Measurements from ENCODE around the gene MRS2. TPM values are rescaled to one million over a fixed set of nuclear protein-coding genes. Genes with fewer than 3 reads are reported as not detected.
"Not testable (repeated sequence)": the region's sequence is repeated elsewhere in the genome, so short reads cannot be mapped to it uniquely, and the experiment has no call there.

Gene MRS2
- total RNA-seq, 1 donor from 2014 or later: 21.3 TPM

DNA sequence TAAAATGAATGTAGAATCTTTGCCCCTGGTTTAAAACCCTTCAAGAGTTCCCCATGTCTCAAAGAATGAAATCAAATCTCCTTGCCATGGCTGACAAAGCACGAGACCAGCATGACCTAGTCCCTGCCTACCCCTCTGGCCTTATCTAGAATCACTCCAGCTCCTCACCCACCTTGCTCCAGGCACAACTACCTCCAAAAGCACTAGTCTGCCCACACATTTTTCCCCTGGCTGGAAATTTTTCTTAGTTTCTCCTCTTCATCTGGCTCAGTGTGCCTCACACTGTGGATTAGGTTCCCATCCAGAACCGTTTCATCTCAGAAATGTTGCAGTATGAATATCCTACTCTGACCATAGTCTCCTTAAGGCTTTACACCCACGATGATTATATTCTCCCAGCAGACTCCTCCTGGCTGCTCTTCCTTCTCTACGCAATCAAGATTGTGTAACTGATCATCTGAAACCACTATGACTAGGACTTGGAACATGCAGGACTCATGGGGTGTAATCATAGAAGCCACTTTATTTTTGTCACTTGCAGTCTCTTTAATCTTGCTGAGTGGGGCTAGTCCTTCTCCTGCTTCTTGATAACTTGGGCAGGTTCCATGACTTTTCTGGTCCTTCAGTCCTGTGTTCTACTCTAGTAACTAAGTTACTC is 7.8 kb upstream of the MRS2 start:
- H3K27ac ChIP-seq: peak overlapping the region; percentile 11
- no peak for TF ChIP-seq CTCF (IDR thresholded peaks at IDR 0.05)
- ATAC-seq (peak; percentile 84), DNase-seq (no peak)
- intact Hi-C loops (cut with DNase I): no loop called here
- no peaks in the 10 kb centered on the region for H3K9me3 ChIP-seq
- H3K27me3 ChIP-seq: peaks cover 8% of the 10 kb centered on the region
- no peak overlapping the region for H3K4me3 ChIP-seq
- no peaks in the 10 kb centered on the region for H3K36me3 ChIP-seq
- H3K4me1 ChIP-seq: no peaks in the 10 kb centered on the region

DNA sequence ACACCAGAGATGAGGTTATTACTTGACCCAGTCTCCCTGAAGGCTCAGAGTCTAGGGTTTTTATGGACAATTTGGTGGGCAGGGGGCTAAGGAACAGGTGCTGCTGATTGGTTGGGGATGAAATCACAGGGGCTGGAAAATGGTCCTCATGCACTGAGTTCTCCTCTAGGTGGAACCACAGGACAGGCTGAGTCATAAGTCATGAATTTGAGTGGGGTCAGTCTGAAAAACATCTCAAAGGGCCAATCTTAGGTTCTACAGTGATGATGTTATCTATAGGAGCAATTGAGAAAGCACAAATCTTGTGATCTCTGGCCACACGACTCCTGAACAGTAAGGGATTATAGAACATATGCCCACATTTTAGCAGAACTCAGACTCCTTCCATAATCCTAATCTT is 5.9 kb upstream of the MRS2 start:
- intact Hi-C loops (cut with DNase I): no loop called here
- no peaks in the 10 kb centered on the region for H3K4me1 ChIP-seq
- DNase-seq (no peak), ATAC-seq (no peak)
- no peak overlapping the region for H3K27ac ChIP-seq
- no peaks in the 10 kb centered on the region for H3K36me3 ChIP-seq
- H3K9me3 ChIP-seq: no peaks in the 10 kb centered on the region
- H3K27me3 ChIP-seq: peaks cover 8% of the 10 kb centered on the region
- TF ChIP-seq CTCF (IDR thresholded peaks at IDR 0.05): no peak
- H3K4me3 ChIP-seq: no peak overlapping the region

- H3K4me1 ChIP-seq: no peaks in the 10 kb centered on the region
- intact Hi-C loops (cut with DNase I): no loop called here
- no peak for ATAC-seq
Measured at GRCh38 chr6:24397631-24398030, 5.1 kb upstream of the MRS2 start.

DNA sequence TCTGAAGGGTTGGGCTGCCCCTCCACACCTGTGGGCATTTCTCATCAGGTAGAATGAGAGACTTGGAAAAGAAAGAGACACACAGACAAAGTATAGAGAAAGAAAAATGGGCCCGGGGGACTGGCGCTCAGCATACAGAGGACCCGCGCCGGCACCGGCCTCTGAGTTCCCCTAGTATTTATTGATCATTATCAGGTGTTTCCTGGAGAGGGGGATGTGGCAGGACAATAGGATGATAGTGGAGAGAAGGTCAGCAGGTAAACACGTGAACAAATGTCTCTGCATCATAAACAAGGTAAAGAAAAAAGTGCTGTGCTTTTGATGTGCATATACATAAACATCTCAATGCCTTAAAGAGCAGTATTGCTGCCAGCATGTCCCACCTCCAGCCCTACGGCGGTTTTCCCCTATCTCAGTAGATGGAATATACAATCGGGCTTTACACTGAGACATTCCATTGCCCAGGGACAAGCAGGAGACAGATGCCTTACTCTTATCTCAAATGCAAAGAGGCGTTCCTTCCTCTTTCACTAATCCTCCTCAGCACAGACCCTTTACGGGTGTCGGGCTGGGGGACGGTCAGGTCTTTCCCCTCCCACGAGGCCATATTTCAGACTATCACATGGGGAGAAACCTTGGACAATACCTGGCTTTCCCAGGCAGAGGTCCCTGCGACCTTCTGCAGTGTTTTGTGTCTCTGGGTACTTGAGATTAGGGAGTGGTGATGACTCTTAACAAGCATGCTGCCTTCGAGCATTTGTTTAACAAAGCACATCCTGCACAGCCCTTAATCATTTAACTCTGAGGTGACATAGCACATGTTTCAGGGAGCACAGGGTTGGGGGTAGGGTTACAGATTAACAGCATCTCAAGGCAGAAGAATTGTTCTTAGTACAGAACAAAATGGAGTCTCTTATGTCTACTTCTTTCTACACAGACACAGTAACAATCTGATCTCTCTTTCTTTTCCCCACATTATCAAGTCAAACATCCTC is 2.4 kb upstream of the MRS2 start:
- intact Hi-C loops (cut with DNase I); DNase-seq; H3K27me3 ChIP-seq; ATAC-seq; H3K4me3 ChIP-seq; H3K27ac ChIP-seq; H3K36me3 ChIP-seq; H3K9me3 ChIP-seq; H3K4me1 ChIP-seq: not testable (repeated sequence)

More at GRCh38 chr6:24397631-24398030, 5.1 kb upstream of the MRS2 start:
- peaks cover 8% of the 10 kb centered on the region for H3K27me3 ChIP-seq
- no peak for DNase-seq
- no peak for TF ChIP-seq CTCF (IDR thresholded peaks at IDR 0.05)
- H3K4me3 ChIP-seq: no peak overlapping the region
- no peaks in the 10 kb centered on the region for H3K36me3 ChIP-seq
- no peaks in the 10 kb centered on the region for H3K9me3 ChIP-seq
- H3K27ac ChIP-seq: no peak overlapping the region

DNA sequence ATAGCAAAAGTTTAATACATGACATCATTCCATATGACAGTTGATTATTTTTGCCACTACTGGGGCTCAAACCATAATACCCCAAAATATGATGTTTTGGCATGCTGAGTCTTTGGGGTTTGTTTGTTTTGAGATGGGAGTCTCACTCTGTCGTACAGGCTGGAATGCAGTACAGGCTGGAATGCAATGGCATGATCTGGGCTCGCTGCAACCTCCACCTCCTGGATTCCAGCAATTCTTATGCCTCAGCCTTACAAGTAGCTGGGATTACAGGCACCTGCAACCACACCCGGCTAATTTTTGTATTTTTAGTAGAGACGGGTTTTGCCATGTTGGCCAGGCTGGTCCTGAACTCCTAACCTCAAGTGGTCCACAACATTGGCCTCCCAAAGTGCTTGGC is 1.3 kb upstream of the MRS2 start:
- Histone ChIP-seq H3K4me3 (no peak overlapping the region), H3K9me3 (no peaks in the 10 kb centered on the region), H3K27me3 (peaks cover 3% of the 10 kb centered on the region), H3K4me1 (peaks cover 8% of the 10 kb centered on the region), H3K27ac (no peak overlapping the region), H3K36me3 (peaks cover 7% of the 10 kb centered on the region)
- TF ChIP-seq CTCF (IDR thresholded peaks at IDR 0.05): no peak
- intact Hi-C loops (cut with DNase I): no loop called here
- no peak for DNase-seq
- ATAC-seq: no peak

DNA sequence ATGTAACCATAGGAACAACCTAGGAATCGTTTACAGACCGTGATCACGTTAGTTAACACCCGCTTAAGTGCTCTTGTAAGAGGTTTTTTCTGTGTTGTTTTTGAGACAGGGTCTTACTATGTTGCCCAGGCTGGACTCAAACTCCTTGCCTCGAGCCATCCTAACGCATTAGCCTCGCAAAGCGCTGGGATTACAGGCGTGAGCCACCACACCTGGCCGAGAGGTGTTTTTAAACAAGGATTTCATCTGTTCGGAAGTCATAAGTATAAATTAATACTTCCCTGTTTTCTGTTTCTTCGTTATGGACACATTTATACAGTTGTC is 727 bp downstream of the MRS2 start:
- intact Hi-C loops (cut with DNase I): no loop called here
- peak; percentile 6 for TF ChIP-seq CTCF (IDR thresholded peaks at IDR 0.05)
- Histone ChIP-seq H3K9me3 (no peaks in the 10 kb centered on the region), H3K4me1 (peaks cover 8% of the 10 kb centered on the region), H3K27me3 (no peaks in the 10 kb centered on the region), H3K36me3 (peaks cover 27% of the 10 kb centered on the region), H3K27ac (peak overlapping the region; percentile 83), H3K4me3 (peak overlapping the region; percentile 88)
- no peak for ATAC-seq
- DNase-seq: no peak
